GM21526 (cell line): ENCODE measurements around the gene CRAMP1.
"Not testable (repeated sequence)": the region's sequence is repeated elsewhere in the genome, so short reads cannot be mapped to it uniquely, and the experiment has no call there.

Experiments used
- ATAC-seq: cut with Tn5 transposase; IDR thresholded peaks from one replicate; pipeline ENCODE4 v1.9.1; 2021; ENCODE audit warnings: moderate library complexity; ENCODE audit not compliant: unreplicated experiment, low FRiP score

Gene CRAMP1

DNA sequence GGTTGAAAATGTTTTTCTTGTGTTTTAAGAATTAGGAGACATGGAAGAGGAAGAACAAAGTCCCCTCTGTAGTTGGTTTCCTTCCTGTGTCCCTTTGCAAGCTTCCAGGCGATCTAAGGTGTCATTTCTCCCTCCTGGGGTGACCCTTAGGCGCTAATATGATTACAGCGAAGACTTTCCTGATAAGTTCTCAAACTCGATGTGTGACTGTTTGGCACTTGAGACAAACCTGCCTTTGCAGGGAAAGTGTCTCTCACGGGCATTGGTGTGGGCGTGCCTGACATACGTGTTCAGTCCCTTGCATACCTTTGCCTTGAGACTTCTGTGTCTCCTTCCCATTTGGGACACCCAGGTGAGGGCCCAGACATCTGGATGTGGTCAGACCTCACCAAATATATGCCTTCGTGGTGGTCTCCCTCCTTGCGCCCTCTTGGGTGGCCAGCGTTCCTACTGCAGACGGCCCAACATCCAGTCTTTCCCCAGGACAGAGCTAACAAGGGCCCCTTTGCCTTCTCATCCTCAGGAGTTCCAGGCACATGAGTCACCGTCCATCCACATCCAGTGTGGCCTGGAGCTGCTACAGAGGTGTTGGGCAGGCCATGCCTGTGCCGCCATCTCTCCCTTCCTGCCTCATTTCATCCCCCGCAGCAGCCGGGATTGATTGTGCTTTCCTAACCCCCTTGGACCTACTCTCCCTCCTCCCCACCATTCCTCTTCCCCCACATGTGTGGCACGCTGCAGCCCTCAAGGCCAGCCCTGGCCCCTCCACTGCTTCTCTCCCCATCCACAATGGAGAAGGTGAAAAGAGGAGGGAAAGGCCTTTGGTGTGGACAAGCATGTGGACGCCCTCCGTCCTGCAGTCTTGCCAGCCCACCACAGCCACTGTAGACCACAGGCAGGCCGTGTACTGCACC, 62.8 kb downstream of the CRAMP1 start:
- ATAC-seq: no peak

DNA sequence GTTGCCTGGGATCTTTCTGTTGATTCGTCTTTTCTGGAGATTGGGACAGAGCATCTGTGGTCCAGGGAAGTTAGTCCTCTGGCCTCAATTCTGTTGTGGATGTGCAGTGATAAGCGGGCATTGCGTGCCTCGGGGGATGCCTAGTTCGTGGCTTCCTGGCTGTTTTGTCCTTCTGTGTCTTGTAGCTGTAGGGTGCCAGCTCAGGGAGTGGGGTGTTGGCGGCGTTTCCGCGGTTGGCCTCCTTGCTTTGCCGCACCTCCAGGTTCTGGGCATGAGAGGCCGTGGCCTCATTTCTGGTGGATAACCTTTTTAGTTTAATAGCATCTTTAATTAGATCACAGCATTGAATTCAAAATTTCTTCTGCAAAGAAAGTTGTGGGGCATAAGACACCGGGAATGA, 64.5 kb downstream of the CRAMP1 start:
- ATAC-seq: no peak

DNA sequence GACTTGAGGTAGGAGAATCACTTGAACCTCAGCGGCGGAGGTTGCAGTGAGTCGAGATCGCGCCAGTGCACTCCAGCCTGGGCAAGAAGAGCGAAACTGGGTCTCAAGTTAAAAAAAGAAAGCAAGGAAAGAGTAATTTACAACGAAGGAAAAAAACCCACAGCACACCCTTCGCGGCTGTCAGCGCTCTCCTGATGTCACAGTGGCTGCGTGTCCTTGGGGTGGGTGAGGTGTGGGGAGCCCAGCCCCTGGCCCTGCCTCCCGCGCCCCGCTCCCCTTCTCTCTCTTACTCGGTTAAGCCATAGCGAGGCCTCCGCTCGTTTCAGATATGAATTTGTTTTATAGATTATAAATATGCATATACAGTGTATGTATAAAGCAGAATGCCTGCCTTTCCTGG, 65.2 kb downstream of the CRAMP1 start:
- no peak for ATAC-seq

GRCh38 chr16:1677942-1678499, 65.9 kb downstream of the CRAMP1 start, which contains the start of gene JPT2:
TSS of gene JPT2 (plus strand) at chr16:1678279. CDS start at chr16:1678313, 34 bp downstream.
- peak; percentile 83 for ATAC-seq

DNA sequence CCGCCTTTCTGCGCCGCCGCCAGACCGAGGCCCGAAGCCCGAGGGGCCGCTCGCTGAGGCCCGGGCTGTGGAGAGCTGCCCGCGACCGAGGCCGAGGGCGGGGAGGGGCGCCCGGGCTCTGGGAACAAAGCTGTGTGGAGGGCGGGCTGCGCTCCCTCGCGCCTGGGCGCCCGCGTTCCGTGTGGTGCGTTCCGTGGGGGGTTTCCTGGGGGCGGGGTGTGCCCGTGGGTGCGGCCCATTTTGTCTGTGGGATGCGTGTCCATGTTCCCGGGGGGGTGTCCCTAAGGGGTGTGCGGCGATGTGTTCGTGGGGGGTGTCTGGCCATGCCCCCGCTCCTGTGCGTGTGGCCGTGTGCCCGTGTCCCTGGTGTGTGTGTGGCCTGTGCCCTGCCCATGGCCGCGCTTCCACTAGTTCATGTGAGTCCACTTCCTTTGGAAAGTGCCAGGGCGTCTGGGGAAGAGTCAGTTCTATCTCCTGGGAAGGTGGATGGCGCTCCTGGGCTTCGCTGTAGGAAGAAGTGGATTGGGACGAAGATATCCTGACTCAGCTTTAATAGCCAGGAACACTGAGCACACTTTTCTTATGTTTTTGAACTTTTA, 66.4 kb downstream of the CRAMP1 start:
- no peak for ATAC-seq

GRCh38 chr16:1680361-1680760, 68.2 kb downstream of the CRAMP1 start:
- ATAC-seq: no peak

DNA sequence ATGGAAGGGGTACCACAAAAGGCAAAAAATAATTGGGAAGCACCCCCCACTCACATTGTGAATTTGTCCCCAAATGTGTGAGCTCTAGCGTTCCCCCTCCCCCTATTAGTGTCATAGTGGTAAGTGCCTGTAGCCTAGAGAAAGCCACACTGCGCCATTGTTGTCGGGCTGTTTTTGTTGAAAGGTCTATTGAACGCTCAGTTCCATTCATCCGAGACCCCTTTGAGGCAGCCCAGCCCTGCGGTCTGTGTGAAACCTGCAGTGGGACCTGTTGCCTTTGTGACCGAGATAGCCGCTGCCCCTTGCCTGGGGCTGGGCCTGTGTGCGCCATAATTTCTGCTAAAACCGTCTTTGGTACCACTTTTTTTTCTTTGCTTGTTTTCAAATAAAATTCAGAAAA, 68.9 kb downstream of the CRAMP1 start:
- ATAC-seq: no peak

DNA sequence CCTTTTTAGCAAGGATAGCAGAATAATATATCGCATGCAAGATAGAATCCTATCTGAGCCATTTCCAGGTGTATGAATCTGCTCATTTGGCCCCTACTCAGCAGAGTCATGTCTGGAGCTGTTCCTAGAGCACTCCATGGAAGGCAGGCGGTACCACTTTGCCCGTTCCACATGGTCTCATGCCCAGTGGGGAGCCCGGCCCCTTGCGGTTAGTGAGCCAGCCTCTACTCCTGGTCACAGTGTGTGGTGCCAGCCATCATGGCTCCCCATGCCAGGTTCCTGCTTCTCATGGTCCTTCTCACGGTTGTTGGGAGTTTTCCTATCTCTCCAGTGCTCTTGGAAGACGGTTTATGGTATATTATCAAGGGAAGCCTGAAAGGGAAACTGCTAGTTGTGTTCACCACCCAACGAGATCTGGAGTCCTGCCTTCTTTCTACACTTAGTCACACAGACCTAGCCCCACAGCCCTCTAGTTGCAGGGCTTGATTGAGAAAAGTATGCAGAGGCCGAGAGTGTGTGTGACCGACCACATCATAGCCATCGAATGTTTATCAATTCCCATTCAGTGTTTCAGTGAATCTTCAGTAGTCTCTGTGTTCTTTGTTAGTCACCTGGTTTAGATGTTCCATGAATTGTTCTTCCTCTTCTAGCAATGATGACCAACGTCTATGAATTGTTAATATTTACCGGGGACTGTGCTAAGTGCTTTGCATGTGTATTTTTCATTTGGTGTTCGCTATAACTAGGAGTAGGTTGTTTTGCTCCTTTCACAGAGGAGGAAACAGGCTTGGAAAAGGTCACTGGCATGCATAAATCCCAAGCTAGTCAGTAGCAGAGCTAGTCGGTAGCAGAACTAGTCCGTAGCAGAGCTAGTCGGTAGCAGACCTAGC, 75.5 kb downstream of the CRAMP1 start:
- no peak for ATAC-seq

- no peak for ATAC-seq
Measured at GRCh38 chr16:1688807-1689560, 76.8 kb downstream of the CRAMP1 start.

DNA sequence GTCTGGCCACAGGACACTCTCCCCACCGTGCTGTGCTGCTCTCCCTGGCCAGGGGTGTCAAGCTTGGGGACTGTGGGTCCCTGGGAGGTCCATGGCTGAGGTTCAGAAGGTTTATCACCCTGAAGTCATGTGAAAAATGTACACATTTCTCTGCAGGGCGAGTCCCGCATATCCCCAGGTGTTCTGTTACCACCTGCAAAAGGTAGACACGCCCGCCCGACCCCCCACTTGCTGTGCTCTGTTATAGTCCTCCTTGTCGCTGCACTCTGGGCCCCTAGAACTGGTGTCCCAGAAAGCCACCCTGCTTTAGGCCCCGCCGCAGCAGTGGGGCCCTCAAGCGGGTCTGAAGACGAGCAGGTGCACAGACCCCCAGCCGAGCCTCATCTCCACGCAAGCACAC, 77.7 kb downstream of the CRAMP1 start:
- no peak for ATAC-seq

GRCh38 chr16:1690810-1691209, 78.7 kb downstream of the CRAMP1 start:
- ATAC-seq: no peak

DNA sequence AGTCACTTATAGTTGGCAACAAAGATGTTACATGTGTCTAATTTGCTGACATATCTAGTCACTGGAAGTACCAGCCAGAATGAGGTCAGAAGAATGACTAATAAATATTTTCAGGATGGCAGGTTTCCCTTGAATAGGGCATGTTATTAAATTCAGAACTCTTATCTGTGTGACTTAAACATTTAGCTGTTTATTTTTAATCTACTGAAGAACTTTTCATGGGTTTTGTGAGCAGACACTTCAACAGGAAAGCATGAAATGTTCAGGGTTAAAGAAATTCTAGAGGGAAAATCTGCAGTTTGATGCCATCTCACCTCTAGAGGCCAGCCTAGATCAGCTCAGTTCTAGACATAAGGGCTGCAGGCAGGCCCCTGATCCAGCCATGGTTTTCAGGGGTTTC, 79.1 kb downstream of the CRAMP1 start:
- ATAC-seq: no peak

- ATAC-seq: no peak
Measured at GRCh38 chr16:1691956-1692355, 79.8 kb downstream of the CRAMP1 start.

DNA sequence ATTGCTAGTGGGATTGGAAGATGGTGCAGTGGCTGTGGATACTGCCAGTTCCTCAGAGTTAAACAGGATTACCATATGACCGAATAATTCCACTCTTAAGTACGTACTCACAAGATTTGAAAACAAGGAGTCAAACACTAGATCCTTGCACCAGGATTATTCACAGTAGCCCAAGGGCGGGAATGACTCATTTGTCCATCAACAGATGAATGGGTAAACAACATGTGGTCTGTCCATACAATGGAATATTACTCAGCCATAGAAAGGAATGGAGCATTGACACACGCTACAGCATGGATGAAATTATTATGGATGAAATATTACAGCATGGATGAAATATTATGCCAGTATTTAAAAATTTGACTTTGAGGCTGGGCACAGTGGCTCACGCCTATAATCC, 84.7 kb downstream of the CRAMP1 start:
- ATAC-seq: no peak

DNA sequence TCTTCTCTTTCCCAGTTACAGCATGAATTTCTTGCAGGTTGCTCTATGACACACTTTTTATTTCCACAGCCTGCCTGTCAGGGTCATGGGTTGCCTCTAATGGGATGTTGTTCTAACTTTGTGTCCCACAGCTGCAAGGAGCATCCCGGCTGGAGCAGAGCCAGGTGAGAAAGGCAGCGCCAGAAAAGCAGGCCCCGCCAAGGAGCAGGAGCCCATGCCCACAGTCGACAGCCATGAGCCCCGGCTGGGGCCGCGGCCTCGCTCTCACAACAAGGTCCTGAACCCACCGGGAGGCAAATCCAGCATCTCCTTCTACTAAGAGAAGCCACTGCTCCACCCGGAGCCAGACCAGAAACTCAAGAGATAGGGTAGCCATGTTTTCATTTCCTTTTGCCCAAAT, 86.5 kb downstream of the CRAMP1 start:
- no peak for ATAC-seq

DNA sequence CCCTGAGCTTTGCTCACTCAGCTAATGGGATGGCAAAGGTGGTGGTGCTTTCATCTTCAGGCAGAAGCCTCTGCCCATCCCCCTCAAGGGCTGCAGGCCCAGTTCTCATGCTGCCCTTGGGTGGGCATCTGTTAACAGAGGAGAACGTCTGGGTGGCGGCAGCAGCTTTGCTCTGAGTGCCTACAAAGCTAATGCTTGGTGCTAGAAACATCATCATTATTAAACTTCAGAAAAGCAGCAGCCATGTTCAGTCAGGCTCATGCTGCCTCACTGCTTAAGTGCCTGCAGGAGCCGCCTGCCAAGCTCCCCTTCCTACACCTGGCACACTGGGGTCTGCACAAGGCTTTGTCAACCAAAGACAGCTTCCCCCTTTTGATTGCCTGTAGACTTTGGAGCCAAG, 88.1 kb downstream of the CRAMP1 start:
- ATAC-seq: no peak

- ATAC-seq: no peak
Measured at GRCh38 chr16:1701216-1701878, 89.2 kb downstream of the CRAMP1 start.

DNA sequence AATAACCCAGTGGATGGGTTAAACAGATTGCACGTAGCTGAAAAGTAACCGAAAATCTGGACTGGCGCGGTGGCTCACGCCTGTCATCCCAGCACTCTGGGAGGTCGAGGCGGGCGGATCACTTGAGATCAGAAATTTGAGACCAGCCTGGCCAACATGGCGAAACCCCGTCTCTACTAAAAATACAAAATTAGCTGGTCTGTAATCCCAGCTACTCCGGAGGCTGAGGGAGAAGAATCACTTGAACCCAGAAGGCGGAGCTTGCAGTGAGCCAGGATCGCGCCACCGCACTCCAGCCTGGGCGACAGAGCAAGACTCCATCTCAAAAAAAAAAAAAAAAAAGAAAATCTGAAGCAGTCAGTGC, 93.1 kb downstream of the CRAMP1 start:
- ATAC-seq: not testable (repeated sequence)

GRCh38 chr16:1705688-1706385, 93.7 kb downstream of the CRAMP1 start, which contains the start of gene MAPK8IP3:
TSS of gene MAPK8IP3 (plus strand) at chr16:1706195. CDS start at chr16:1706340, 145 bp downstream.
- peak; percentile 68 for ATAC-seq
